ENCODE data around the gene TGFBI.

Gene TGFBI

GRCh38 chr5:136094189-136094912, 65.6 kb downstream of the TGFBI start:
- Histone ChIP-seq H3K9ac (ENCODE audit: low read length in 2 of 2) (no peak overlapping the region), H3K27me3 (ENCODE audit: control insufficient read depth in 1 of 2, insufficient read depth in 2 of 2, low read length in 2 of 2) (peaks cover 0 to 3% of the 10 kb centered on the region in 2 donors), H3K4me3 (ENCODE audit: low read length in 2 of 2) (no peak overlapping the region)

DNA sequence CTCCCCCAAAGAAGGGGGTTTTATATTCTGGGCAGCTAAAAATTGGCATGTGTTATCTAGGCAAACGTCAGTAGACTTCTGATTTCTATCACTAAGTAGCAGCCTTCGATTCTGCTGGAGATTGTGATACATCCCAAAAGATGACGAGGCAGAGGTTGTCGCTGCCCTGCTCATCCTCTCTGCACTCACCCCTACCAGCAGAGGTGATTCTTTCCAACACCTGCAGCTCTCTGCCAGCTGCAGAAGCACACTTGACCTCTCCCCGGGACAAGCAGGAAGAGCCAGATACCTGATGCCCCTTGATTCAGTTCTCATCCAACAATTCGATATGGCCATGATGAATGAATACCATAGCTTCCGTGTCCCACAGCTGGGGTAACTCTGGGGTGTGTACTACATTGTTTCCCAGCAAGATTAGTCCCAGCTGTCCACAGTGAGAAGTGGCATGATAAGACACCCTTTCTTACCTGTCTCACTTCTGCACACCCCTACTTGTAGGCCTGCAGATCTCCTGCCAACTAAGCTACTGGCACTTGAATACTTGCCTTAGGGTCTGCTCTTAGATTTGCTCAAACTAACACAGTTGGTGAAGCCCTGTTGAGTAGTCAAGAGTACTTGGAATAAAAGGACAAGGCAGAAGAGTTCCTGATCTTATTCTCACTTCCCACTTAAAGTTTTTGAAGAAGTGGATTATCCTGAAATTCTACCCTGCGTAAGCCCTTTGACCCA, 66.3 kb downstream of the TGFBI start:
- H3K27ac ChIP-seq (ENCODE audit: low read length) = no peak overlapping the region
- H3K4me3 ChIP-seq (ENCODE audit: low read length in 2 of 2) = no peak overlapping the region
- peaks cover 0 to 3% of the 10 kb centered on the region in 2 donors for H3K27me3 ChIP-seq (ENCODE audit: control insufficient read depth in 1 of 2, insufficient read depth in 2 of 2, low read length in 2 of 2)
- no peak overlapping the region for H3K9ac ChIP-seq (ENCODE audit: low read length in 2 of 2)
- H3K4me1 ChIP-seq (ENCODE audit: control insufficient read depth, insufficient read depth, low read length) = no peaks in the 10 kb centered on the region
- no peaks in the 10 kb centered on the region for H3K36me3 ChIP-seq (ENCODE audit: control insufficient read depth in 2 of 2, insufficient read depth in 2 of 2, low read length in 2 of 2)
- no peaks in the 10 kb centered on the region for H3K9me3 ChIP-seq (ENCODE audit: control insufficient read depth in 2 of 2, low read length in 2 of 2)

More at GRCh38 chr5:136094189-136094912, 65.6 kb downstream of the TGFBI start:
- Histone ChIP-seq H3K9me3 (ENCODE audit: control insufficient read depth in 2 of 2, low read length in 2 of 2) (no peaks in the 10 kb centered on the region), H3K36me3 (ENCODE audit: control insufficient read depth in 2 of 2, insufficient read depth in 2 of 2, low read length in 2 of 2) (no peaks in the 10 kb centered on the region), H3K27ac (ENCODE audit: low read length) (no peak overlapping the region), H3K4me1 (ENCODE audit: control insufficient read depth, insufficient read depth, low read length) (no peaks in the 10 kb centered on the region)

DNA sequence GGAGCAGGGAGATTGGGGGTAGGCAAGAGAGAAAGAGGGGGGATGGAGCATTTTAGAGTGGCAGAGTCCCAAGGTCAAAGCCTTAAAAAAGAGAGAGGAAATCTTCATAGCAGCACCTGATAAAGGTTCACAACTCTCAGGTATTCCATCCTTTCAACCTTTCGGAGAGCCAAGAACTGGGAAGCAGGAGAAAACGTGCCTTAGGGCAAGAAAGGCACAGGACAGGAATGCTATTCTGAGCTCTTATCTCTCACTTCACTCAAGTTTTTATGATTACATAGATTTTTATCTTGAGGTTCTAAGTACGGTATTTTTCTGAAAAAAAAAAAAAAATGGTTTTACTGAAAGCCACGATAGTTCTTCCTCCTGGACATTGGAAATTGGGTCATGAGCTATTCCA, 69.4 kb downstream of the TGFBI start:
- Histone ChIP-seq H3K27me3 (ENCODE audit: control insufficient read depth in 1 of 2, insufficient read depth in 2 of 2, low read length in 2 of 2) (peaks cover 0 to 3% of the 10 kb centered on the region in 2 donors), H3K4me1 (ENCODE audit: control insufficient read depth, insufficient read depth, low read length) (no peaks in the 10 kb centered on the region), H3K4me3 (ENCODE audit: low read length in 2 of 2) (no peak overlapping the region), H3K36me3 (ENCODE audit: control insufficient read depth in 2 of 2, insufficient read depth in 2 of 2, low read length in 2 of 2) (no peaks in the 10 kb centered on the region), H3K9me3 (ENCODE audit: control insufficient read depth in 2 of 2, low read length in 2 of 2) (no peaks in the 10 kb centered on the region), H3K27ac (ENCODE audit: low read length) (no peak overlapping the region), H3K9ac (ENCODE audit: low read length in 2 of 2) (no peak overlapping the region)

DNA sequence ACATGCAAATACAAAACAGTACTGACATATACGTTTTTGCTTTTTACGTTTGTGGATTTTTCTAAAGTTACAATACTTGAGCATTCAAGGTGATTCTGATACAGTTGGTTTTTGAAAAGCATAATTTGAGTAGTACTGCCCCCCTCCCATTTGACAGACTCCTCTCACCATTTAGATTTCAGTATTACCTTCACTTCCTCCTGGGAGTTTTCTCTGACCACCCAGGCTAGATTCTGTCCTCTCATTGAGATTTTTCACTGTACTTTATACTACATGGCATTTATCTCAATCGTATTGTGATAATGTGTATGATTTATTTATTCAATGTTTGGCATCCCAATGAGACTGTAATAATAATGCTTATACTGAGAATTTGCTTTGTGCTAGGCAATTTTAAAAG, 71.1 kb downstream of the TGFBI start:
- no peaks in the 10 kb centered on the region for H3K4me1 ChIP-seq (ENCODE audit: control insufficient read depth, insufficient read depth, low read length)
- no peak overlapping the region for H3K9ac ChIP-seq (ENCODE audit: low read length in 2 of 2)
- no peaks in the 10 kb centered on the region for H3K36me3 ChIP-seq (ENCODE audit: control insufficient read depth in 2 of 2, insufficient read depth in 2 of 2, low read length in 2 of 2)
- H3K9me3 ChIP-seq (ENCODE audit: control insufficient read depth in 2 of 2, low read length in 2 of 2) = no peaks in the 10 kb centered on the region
- H3K27ac ChIP-seq (ENCODE audit: low read length) = no peak overlapping the region
- H3K4me3 ChIP-seq (ENCODE audit: low read length in 2 of 2) = no peak overlapping the region
- peaks cover 0 to 3% of the 10 kb centered on the region in 2 donors for H3K27me3 ChIP-seq (ENCODE audit: control insufficient read depth in 1 of 2, insufficient read depth in 2 of 2, low read length in 2 of 2)

DNA sequence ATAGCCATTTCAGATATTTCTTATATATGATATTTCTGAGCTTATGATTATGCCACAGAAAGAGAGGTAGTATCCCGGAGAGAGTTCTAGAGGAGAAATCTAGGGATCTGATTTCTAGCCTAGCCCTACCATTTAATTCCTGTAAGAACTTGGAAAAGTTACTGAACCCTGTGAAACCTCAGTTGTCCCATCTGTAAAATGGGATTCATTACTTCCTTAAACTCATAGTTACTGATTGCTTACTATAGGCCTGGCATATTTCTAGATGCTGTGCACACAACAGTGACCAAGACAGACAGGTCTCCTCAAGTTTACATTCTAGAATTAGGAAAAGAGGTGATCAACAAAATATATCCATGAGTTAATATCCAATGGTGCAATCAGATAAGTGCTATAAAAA, 73.1 kb downstream of the TGFBI start:
- no peaks in the 10 kb centered on the region for H3K9me3 ChIP-seq (ENCODE audit: control insufficient read depth in 2 of 2, low read length in 2 of 2)
- peaks cover 3% of the 10 kb centered on the region in 2 donors for H3K27me3 ChIP-seq (ENCODE audit: control insufficient read depth in 1 of 2, insufficient read depth in 2 of 2, low read length in 2 of 2)
- no peak overlapping the region for H3K9ac ChIP-seq (ENCODE audit: low read length in 2 of 2)
- H3K4me1 ChIP-seq (ENCODE audit: control insufficient read depth, insufficient read depth, low read length) = no peaks in the 10 kb centered on the region
- H3K36me3 ChIP-seq (ENCODE audit: control insufficient read depth in 2 of 2, insufficient read depth in 2 of 2, low read length in 2 of 2) = no peaks in the 10 kb centered on the region
- no peak overlapping the region for H3K4me3 ChIP-seq (ENCODE audit: low read length in 2 of 2)
- H3K27ac ChIP-seq (ENCODE audit: low read length) = no peak overlapping the region

- Histone ChIP-seq H3K4me3 (ENCODE audit: low read length in 2 of 2) (no peak overlapping the region), H3K27me3 (ENCODE audit: control insufficient read depth in 1 of 2, insufficient read depth in 2 of 2, low read length in 2 of 2) (peaks cover 0 to 3% of the 10 kb centered on the region in 2 donors), H3K4me1 (ENCODE audit: control insufficient read depth, insufficient read depth, low read length) (no peaks in the 10 kb centered on the region), H3K27ac (ENCODE audit: low read length) (no peak overlapping the region), H3K9me3 (ENCODE audit: control insufficient read depth in 2 of 2, low read length in 2 of 2) (no peaks in the 10 kb centered on the region), H3K9ac (ENCODE audit: low read length in 2 of 2) (no peak overlapping the region), H3K36me3 (ENCODE audit: control insufficient read depth in 2 of 2, insufficient read depth in 2 of 2, low read length in 2 of 2) (no peaks in the 10 kb centered on the region)
These were observed 74.3 kb downstream of the TGFBI start for GRCh38 chr5:136103118-136103517.

DNA sequence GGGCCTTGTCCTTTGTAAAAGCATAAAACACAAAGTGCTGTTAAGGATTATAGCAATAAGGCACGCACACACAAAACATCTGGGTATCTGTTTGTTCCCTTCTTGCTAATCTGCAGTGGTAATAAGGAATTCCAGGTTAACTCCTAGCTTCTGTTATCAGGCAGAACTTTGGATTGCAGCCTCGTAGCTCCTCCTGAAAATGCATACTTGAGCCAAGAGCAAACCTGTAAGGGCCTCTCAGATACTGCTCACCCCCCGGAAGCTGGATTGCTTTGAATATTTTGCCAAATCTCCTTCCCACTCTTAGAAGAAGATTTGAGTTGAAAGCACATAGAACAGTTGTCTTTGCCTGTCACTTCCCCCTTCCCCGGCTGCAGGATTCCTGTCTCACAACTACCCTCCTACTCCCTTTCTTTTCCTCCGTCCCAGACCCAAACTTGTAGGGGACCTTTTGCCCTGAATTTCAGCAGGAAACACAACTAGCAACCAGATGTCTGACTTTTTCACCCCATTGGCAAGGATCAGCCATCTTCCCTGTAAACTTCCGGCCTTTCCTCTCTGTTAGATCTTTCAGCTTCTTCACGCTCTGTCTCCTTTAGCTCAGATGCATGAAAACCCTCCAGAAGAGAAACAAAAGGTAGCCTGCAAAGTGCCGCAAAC, 75.6 kb downstream of the TGFBI start:
- no peak overlapping the region for H3K27ac ChIP-seq (ENCODE audit: low read length)
- H3K4me1 ChIP-seq (ENCODE audit: control insufficient read depth, insufficient read depth, low read length) = no peaks in the 10 kb centered on the region
- no peak overlapping the region for H3K4me3 ChIP-seq (ENCODE audit: low read length in 2 of 2)
- H3K27me3 ChIP-seq (ENCODE audit: control insufficient read depth in 1 of 2, insufficient read depth in 2 of 2, low read length in 2 of 2) = peaks cover 0 to 3% of the 10 kb centered on the region in 2 donors
- H3K9ac ChIP-seq (ENCODE audit: low read length in 2 of 2) = no peak overlapping the region
- no peaks in the 10 kb centered on the region for H3K9me3 ChIP-seq (ENCODE audit: control insufficient read depth in 2 of 2, low read length in 2 of 2)
- no peaks in the 10 kb centered on the region for H3K36me3 ChIP-seq (ENCODE audit: control insufficient read depth in 2 of 2, insufficient read depth in 2 of 2, low read length in 2 of 2)

GRCh38 chr5:136106351-136107031, 77.7 kb downstream of the TGFBI start:
- H3K4me3 ChIP-seq (ENCODE audit: low read length in 2 of 2) = no peak overlapping the region
- no peak overlapping the region for H3K27ac ChIP-seq (ENCODE audit: low read length)
- peaks cover 0 to 3% of the 10 kb centered on the region in 2 donors for H3K27me3 ChIP-seq (ENCODE audit: control insufficient read depth in 1 of 2, insufficient read depth in 2 of 2, low read length in 2 of 2)
- H3K9ac ChIP-seq (ENCODE audit: low read length in 2 of 2) = no peak overlapping the region
- H3K36me3 ChIP-seq (ENCODE audit: control insufficient read depth in 2 of 2, insufficient read depth in 2 of 2, low read length in 2 of 2) = no peaks in the 10 kb centered on the region
- no peaks in the 10 kb centered on the region for H3K9me3 ChIP-seq (ENCODE audit: control insufficient read depth in 2 of 2, low read length in 2 of 2)
- no peaks in the 10 kb centered on the region for H3K4me1 ChIP-seq (ENCODE audit: control insufficient read depth, insufficient read depth, low read length)

DNA sequence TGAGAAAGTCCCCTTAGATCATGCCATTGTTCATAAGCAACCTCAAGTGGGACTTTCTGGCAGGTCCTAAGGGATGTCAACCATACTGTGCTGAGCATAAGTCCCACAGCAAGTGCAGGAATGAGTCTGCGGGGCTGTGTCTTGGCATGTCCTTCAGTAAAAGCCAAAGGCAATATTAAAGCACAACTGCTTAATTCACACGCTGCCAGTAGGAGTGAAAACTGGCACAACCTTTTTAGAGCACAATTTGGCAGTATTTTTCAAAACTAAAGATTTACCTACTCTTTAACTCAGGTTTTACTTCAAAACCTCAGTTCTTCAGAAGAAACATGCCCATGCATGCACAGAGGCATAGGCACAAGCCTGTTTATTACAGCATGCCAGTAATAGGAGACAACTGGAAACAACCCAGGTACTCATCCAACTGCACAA, 79.4 kb downstream of the TGFBI start:
- no peaks in the 10 kb centered on the region for H3K9me3 ChIP-seq (ENCODE audit: control insufficient read depth in 2 of 2, low read length in 2 of 2)
- H3K4me3 ChIP-seq (ENCODE audit: low read length in 2 of 2) = no peak overlapping the region
- H3K27me3 ChIP-seq (ENCODE audit: control insufficient read depth in 1 of 2, insufficient read depth in 2 of 2, low read length in 2 of 2) = peaks cover 0 to 3% of the 10 kb centered on the region in 2 donors
- H3K27ac ChIP-seq (ENCODE audit: low read length) = no peak overlapping the region
- H3K4me1 ChIP-seq (ENCODE audit: control insufficient read depth, insufficient read depth, low read length) = no peaks in the 10 kb centered on the region
- no peak overlapping the region for H3K9ac ChIP-seq (ENCODE audit: low read length in 2 of 2)
- no peaks in the 10 kb centered on the region for H3K36me3 ChIP-seq (ENCODE audit: control insufficient read depth in 2 of 2, insufficient read depth in 2 of 2, low read length in 2 of 2)

DNA sequence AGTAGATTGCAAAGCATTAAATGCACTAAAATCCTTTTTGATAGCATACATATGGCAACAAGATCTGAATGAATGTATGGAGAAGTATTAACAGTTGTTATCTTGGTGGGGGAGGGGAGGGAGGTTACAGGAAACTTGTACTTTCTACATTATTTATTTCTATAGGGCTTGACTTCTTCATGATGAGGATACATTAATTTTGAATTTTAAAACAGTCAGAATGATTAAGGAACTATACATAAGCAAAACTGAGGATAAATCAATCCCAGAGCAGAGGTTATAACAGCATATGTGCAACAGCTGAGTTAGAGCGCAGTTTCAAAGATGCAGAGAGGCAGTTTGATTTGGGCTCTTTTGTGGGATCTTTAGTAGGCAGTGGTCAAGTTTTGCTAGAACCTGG, 80.0 kb downstream of the TGFBI start:
- H3K9me3 ChIP-seq (ENCODE audit: control insufficient read depth in 2 of 2, low read length in 2 of 2) = no peaks in the 10 kb centered on the region
- no peaks in the 10 kb centered on the region for H3K4me1 ChIP-seq (ENCODE audit: control insufficient read depth, insufficient read depth, low read length)
- H3K9ac ChIP-seq (ENCODE audit: low read length in 2 of 2) = no peak overlapping the region
- no peaks in the 10 kb centered on the region for H3K36me3 ChIP-seq (ENCODE audit: control insufficient read depth in 2 of 2, insufficient read depth in 2 of 2, low read length in 2 of 2)
- no peak overlapping the region for H3K27ac ChIP-seq (ENCODE audit: low read length)
- H3K4me3 ChIP-seq (ENCODE audit: low read length in 2 of 2) = no peak overlapping the region
- peaks cover 0 to 3% of the 10 kb centered on the region in 2 donors for H3K27me3 ChIP-seq (ENCODE audit: control insufficient read depth in 1 of 2, insufficient read depth in 2 of 2, low read length in 2 of 2)
